GM21360 (cell line): Measurements from ENCODE around the gene FBLL1.
A peak's percentile ranks its signal among the peaks of the same experiment; 100 is the strongest.
"Not testable (repeated sequence)": the region's sequence is repeated elsewhere in the genome, so short reads cannot be mapped to it uniquely, and the experiment has no call there.

Experiments
- ATAC-seq: cut with Tn5 transposase; IDR thresholded peaks from one replicate; pipeline ENCODE4 v1.9.1; 2021; ENCODE audit warnings: mild to moderate bottlenecking, moderate library complexity; ENCODE audit not compliant: unreplicated experiment

FBLL1 gene

DNA sequence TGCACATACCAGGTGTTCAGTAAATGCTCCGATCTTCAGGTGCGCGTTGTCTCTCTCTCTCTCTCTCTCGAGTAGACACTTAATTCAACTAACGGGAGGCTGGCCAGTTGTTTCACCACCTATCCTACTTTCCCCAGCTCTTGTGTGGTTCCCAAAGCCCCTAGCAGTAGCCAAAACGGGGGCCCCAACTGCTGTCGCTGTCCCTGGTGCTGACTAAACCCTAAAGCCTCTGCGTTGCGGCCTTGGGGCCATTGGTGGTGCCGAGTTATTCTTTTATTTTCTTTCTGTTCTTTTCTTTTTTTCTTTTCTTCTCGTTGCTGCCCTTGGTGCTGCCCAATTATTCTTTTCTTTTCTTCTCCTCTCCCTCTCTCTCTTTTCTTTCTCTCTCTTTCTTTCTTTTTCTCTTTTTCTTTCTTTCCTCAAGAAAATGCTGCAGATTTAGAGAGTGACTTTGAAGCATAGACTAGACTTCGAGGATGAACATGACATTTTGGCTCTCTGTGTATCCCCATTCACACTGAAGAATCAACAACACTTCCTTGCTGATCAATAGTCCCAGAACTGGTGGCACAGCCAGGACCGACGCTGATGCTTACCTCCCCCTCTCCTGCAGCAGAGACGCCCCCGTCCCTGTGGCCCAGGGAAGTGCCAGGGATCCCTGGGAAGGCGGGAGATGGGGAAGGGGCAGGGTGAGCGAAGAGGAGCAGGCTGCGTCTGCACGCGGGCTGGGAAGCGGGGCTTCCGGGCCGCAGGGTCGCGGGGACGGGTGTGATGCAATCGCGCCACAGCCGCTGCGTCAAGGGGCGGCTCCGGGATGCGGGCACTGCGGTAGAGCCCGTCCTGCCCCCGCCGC lies at the start of gene FBLL1:
FBLL1 (plus strand) TSS at position 785 of the 853 bp plus-strand sequence. CDS start 200 bp downstream, outside the sequence.
- ATAC-seq, result no peak

DNA sequence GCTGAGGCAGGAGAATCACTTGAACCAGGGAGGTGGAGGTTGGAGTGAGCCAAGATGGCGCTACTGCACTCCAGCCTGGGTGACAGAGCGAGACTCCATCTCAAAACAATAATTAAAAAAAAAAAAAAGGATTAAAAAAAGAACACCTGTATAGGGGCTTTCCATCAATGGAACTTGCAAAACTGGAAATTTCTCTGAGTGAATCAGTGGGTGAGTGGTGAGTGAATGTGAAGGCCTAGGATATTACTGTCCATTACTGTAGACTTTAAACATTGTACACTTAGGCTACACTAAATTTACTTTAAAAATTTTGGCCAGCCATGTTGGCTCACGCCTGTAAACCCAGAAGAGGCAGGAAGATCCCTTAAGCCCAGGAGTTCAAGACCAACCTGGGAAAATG lies 48.5 kb upstream of the FBLL1 start:
- no peak for ATAC-seq

DNA sequence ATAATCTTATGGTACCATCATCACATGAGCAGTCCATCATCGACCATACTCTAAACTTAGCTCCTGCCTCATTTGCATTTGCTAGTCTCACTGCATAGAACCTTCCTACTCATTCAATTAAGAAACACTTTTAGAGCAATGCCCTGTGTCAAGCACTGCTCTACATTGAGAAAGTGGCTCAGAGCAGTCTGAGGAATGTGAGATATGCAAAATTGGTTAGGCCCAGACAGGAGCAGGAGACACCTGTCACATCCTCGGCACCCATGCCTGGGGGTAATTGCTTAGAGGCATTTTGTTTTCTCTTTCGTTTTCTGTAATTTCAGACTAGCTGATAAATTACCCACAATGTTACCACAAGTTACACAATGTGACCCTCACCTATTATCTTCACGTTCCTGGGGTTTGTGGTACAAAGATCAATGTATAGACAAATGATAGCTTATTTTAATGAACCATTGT lies 47.7 kb upstream of the FBLL1 start:
- peak; percentile 94 for ATAC-seq

DNA sequence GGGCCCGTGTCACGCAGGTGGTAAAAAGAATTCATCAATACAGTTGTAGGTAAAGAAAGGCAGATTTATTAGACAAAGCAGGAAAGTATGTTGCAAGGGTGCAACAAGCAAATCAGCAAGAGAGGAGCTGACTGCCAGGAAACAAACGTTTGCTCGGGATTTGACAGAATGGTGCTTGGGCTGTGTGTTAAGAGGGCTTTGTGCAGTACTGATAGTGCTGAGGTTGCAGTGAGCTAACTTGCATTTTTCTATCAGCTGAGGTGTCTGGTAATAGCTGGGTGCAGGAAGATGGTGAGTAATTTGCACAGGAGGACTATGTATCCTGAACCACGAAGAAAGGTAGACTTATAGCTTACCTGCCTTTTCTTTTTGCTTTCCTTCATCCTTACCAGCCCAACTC lies 46.7 kb upstream of the FBLL1 start:
- ATAC-seq, result no peak

DNA sequence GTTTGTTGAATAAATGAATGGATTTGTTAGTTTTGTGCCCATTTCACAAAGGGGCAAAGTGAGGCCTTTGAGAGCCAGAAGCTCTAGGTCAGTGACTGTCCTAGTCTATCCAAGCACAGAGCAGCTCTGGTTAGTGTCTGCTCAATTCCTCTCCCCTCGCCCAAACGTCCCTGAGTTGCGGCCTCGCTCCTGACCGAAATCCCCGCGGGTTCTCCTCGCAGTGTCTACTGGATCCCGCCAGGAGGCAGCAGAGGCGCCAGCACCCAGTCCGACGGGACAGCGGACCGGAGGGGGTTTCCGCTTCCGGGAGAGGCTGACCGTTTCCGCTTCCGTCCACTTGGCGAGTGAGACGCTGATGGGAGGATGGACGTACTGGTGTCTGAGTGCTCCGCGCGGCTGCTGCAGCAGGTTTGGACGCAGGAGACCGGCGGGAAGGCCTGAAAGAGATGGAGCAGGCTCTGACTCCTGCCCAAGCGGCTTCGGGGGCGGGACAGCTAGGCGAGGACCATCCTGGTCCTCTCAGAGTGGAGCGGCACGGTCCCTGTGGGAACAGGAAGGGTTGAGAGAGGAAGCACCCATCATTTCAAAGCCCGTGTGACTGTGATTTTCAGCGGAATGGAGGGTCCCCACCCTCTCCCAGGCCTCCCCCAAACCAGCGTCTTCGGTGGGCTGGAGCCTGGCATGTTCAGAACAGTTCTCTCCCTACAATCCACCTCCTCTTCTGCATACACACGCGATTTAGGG lies 42.8 kb upstream of the FBLL1 start, which contains the start of gene RARS1:
RARS1 (plus strand) TSS at position 336 of the 744 bp plus-strand sequence; CDS start at position 364, 28 bp downstream.
- ATAC-seq, result peak; percentile 83

DNA sequence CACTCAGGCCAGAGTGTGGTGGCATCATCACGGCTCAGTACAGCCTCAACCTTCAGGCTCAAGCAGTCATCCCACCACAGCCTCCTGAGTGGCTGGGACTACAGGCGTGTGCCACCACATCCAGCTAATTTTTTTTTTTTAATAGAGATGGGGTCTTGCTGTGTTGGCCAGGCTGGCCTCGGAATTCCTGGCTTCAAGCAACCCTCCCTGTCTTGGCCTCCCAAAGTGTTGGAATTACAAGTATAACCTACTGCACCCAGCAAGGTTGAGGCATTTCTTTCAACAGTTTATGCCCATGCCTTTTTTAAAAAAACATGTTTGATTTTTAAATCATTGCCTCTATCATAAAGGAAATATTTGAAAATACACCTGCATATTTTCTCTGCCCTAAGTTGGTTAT lies 40.0 kb upstream of the FBLL1 start:
- ATAC-seq, result no peak

DNA sequence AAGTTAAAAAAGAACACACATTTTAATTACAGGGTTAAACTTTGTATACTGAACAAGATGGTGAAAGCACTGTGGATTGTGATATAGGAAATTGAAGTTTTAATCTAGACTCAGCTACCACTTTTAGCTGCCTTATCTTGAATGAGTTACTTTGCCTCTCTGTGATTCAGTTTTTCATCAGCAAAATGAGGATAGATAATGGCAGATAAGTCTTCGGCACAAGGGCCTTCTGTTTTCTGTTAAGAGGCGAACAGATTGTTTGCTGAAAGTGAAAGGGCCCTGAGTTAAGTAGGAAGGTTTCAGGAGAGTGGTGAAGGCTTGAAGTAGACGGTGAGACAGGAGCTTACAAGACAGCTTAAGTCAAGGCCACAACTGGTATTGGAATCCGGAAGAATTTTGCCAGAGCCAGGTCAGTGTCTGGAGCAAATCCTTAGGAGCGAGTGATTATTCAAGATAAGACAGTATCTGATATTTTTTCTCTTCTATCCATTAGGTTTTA lies 35.0 kb upstream of the FBLL1 start:
- ATAC-seq, result no peak

DNA sequence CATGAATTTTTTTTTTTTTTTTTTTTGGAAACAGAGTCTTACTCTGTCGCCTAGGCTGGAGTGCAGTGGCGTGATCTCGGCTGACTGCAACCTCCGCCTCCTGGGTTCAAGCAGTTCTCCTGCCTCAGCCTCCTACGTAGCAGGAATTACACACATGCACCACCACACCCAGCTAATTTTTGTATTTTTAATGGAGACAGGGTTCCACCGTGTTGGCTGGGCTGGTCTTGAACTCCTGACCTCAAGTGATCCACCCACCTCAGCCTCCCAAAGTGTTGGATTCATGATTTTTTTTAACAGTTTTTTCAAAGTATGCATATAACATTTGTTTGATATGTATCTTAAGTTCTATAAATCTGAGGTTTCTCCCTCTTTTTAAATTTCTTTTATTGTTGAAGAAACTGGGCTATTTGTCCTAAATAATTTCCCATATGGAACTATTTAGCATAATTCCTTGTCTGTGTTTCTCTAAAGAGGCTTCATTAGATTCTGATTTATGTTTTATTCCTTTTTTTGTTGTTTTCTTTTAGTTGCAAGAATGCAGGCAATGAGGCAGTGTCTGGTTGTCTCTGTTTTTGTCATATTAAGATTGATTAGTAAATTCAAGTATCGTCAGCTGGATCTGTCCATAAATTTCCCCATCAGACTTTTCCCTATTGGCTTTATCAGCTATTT lies 26.4 kb upstream of the FBLL1 start:
- ATAC-seq, result no peak

DNA sequence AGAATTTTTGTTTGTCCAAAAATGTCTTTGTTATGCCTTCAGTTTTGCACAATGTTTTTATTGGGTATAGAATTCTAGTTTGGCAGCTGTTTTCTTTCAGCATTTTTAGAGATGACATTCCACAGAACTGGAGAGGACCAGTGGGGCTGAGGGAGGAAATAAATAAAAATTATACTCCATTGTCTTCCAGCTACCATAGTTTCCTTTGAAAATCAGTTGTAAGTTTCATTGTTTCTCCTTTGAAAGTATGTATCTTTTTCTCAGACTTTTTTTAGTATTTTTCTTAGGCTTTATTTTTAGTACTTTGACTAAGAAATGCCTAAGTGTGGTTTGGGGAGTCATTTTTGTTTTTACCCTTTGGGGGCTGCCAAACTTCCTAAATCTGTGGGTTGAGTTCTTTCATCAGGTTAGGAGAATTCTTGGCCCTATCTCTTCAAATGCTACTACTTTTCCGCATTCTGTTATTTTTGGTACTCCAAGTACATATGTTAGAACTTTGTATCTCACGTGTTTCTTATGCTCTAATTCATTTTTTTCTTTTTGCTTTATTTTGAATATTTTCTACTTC lies 15.2 kb upstream of the FBLL1 start:
- no peak for ATAC-seq

DNA sequence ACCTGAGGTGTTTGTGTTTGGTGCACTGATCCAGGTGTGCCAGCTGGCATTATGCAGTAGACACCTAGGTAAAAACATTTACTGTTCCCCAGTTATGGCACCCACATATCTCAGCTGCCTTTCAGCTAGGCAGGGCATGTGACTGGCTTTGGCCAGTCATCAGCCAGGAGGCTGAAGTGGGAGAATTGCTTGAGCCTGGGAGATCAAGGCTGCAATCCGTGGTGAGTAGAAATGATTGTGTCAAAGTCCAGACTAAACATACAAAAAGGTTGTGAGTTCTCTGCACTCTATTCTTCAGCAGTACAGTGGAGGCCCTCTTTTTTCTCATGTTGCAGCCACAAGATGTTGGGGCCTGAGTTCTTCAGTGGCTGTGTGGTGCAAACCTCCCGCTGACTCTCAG lies 3.2 kb upstream of the FBLL1 start:
- ATAC-seq, result no peak

DNA sequence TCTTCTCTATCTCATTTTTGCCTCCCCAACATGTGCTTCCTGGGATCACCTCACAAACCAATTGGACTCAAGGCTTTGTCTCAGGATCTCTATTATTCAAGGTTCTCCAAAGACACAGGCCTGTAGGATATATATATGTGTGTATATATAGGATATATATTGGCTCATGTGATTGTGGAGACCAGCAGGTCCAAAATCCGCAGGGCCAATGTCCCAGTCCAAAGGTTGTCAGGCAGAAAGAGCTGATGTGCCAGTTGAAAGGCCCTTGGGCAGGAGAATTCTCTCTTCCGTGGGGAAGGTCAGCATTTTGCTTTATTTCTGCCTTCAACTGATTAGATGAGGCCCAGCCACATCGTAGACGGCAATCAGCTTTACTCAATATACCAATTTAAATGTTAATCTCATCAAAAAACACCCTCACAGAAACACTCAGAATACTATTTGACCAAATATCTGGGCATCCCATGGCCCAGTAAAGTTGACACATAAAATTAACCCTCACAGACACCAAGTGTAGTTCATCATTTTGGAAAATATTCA lies 1.3 kb upstream of the FBLL1 start:
- no peak for ATAC-seq

DNA sequence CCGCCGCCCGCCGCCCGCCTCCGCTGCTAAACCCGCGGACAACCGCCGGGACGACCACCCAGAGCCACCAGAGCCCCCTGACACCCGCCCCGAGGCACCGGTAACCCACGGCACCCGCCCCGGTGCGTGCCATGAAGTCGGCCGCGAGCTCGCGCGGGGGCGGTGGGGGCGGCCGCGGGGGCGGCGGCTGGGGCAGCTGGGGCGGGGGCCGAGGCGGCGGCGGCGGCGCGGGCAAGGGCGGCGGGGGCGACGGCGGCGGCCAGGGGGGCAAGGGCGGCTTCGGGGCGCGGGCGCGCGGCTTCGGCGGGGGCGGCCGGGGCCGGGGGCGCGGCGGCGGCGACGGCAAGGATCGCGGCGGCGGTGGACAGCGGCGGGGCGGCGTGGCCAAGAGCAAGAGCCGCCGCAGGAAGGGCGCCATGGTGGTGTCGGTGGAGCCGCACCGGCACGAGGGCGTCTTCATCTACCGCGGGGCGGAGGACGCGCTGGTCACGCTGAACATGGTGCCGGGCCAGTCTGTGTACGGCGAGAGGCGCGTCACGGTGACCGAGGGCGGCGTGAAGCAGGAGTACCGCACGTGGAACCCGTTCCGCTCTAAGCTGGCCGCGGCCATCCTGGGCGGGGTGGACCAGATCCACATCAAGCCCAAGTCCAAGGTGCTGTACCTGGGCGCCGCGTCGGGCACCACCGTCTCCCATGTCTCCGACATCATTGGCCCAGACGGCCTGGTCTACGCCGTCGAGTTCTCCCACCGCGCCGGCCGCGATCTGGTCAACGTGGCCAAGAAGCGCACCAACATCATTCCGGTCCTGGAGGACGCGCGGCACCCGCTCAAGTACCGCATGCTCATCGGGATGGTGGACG lies 499 bp downstream of the FBLL1 start:
- ATAC-seq, result no peak

DNA sequence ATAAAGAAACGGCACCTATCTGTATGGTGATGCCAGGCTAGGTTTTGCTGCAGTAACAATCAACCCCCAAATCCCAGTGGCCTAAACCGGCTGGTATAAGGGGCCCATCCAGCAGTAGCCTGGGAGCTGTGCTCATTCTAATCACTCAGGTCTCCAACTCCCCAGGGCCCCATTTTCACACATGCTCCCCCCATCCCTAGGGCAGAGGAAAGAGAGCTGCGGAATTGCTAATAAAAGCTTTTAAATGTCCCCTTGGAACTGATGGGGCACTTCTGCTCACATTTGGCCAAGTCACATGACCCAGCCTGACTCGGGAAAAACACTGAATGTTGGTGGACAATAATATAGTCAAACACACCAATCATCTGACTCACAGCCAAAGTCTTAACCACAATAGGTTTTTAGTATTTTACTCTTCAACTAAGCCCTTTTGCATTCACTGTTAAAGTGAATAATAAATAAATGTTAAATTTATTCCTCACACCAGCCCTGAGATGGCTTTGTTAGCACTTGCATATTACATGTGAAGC lies 1.6 kb downstream of the FBLL1 start:
- no peak for ATAC-seq

DNA sequence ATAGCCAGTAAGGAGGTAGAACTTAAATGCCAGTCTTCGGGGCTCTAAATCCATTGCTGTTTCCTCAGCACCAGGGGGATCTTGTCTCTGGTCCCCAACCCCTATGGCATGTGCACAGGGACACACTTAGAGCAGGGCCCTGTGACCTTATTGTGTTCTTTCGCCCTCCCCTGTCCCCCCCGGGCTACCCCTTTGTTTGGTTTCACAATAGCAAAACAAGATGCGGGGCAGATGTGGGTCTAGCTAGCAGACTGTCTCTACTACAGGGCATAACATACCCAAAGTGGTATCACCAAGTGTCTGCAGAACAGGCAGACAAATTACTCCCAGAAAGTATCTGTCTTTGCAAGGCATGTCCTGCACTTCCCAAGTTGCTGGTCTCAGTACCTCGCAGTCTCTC lies 2.1 kb downstream of the FBLL1 start:
- no peak for ATAC-seq

DNA sequence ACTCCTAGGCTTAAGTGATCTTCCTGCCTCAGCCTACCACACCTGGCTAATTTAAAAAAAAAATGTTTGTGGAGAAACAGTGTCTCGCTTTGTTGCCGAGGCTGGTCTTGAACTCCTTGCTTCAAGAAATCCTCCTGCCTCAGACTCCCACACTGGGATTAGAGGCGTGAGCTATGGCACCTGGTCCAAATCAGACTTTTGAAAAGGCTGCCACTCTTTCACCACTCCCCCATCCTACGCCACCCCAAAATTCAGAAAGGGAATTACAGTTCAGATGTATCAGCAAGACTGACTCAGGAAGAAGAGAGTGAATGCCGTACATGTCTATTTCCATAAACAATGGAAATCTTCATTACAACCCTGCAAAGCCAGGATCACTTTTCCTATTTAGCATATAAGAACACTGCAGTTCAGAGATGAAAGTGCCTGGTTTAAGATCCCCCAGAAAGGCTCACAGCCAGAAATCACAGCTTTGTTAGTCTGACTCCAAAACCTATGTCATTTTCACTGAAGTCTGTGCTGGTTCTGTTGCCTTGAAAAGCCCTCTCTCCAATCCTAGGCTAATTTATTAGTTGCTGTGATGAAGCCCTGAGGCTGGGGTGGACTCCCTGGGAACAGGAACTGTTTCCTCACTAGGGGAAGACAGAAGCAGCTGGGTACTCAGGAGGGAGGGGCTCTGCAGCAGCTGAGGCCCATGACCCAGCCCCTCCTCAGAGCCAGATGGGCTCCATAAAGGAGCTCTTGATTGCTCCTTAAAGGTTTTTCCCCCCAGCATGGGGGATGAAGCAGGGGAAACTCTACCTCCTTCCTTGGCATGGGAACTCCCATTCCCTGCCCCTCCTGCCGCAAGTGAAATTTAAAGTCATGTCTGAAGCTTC lies 3.1 kb downstream of the FBLL1 start:
- no peak for ATAC-seq

DNA sequence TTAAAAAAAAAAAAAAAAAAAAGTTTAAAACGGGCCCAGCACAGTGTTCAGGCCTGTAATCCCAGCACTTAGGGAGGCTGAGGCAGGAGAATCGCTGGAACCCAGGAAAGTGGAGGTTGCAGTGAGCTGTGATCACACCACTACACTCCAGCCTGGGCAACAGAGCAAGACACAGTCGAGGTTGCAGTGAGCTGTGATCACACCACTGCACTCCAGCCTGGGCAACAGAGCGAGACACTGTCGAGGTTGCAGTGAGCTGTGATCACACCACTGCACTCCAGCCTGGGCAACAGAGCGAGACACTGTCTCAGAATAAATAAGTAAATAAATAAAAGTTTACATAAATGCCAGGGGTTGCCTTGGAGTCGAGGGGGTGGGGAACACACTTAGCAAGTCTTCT lies 5.2 kb downstream of the FBLL1 start:
- ATAC-seq, result not testable (repeated sequence)

DNA sequence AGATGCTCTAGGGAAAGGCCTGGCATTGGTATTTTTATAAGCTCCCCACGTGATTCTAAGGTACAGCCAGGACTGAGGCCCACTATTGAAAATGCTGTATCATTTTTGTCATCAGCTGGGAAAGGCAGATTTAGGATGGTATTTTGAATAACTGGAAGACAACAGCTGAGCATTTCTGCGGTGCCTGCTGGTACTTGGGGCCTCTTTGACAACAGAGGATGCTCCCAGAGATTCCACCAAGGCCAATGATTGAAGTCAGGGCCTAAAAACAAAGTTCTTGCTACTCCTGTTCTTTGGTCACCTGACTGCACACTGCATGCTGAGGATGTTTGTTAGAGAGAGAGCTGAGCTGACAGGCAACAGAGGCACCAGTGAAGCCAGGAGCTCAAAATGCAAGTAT lies 8.1 kb downstream of the FBLL1 start:
- ATAC-seq, result no peak

DNA sequence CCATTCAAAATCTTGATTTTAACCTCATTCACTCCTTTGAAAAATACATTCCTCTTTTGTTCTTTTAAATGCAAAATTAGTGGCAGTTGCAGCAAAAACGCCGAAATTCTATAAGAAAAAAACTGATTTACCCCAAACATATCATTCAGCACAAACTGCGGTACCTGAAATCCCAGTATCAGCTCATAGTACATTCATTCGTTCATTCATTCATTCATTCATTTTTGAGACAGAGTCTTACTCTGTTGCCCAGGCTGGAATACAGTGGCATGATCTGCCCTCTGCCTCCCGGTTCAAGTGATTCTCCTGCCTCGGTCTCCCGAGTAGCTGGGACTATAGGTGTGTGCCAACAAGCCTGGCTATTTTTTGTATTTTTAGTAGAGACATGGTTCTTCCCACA lies 20.4 kb downstream of the FBLL1 start:
- ATAC-seq, result no peak
